ENCODE results near the gene TULP1.

DNA sequence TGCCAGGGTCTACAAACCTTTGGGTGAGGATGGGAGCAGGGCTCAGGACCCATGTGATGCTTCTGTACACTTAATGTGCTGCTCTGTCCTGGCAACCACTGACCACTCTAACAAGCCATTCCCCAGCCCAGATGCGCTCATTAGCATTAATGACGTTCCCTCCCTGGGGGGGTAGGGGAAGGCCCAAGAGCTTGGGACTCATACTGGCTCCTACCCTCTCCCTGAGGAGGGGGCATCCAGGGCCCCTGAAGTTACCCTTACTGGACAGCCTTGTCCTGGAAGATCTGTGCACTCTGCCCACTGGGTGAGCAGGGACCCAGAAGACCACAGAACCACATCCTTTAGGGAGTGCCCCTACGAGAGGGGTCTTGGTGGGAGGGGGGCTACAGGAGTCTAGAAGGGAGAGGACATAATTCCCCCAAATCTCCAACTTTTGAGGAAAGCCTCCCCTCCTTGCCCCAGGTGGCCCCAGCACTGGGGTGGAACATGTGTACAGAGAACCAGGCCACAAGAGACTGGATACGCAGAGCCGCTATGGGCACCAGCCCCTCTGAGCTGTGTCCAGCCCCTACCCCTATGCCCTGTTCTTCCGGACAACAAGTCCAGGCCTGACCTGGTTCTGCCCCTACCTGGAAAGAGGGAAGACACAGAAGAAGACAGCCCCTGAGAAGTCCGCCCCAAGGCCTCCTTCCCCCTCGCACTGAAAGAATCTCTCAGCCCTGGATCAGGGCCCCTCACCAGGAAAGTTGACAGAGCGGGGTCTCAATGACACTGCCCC is 17.2 kb downstream of the TULP1 start:
- TF ChIP-seq, protein P1, sequence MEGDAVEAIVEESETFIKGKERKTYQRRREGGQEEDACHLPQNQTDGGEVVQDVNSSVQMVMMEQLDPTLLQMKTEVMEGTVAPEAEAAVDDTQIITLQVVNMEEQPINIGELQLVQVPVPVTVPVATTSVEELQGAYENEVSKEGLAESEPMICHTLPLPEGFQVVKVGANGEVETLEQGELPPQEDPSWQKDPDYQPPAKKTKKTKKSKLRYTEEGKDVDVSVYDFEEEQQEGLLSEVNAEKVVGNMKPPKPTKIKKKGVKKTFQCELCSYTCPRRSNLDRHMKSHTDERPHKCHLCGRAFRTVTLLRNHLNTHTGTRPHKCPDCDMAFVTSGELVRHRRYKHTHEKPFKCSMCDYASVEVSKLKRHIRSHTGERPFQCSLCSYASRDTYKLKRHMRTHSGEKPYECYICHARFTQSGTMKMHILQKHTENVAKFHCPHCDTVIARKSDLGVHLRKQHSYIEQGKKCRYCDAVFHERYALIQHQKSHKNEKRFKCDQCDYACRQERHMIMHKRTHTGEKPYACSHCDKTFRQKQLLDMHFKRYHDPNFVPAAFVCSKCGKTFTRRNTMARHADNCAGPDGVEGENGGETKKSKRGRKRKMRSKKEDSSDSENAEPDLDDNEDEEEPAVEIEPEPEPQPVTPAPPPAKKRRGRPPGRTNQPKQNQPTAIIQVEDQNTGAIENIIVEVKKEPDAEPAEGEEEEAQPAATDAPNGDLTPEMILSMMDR (conservative IDR thresholded peaks at IDR 0.05; ENCODE audit: low read length), result no peak
- no peak for TF ChIP-seq EZH2phosphoT487 (IDR thresholded peaks at IDR 0.05; ENCODE audit: borderline replicate concordance)

Measured in Loucy (cell line).